HG03066 (cell line): Measurements from ENCODE around the gene SYT2.

ENCODE experiments used
- ATAC-seq: cut with Tn5 transposase; IDR thresholded peaks from one replicate; pipeline ENCODE4 v1.9.1; 2021; ENCODE audit warnings: low read depth; ENCODE audit not compliant: unreplicated experiment

Gene SYT2

GRCh38 chr1:202706851-202707250 is 3.4 kb downstream of the SYT2 start:
- ATAC-seq, result no peak

GRCh38 chr1:202704601-202705000 is 5.7 kb downstream of the SYT2 start:
- no peak for ATAC-seq

GRCh38 chr1:202703191-202703590 is 7.1 kb downstream of the SYT2 start:
- ATAC-seq, result no peak

GRCh38 chr1:202702088-202702487 is 8.2 kb downstream of the SYT2 start:
- ATAC-seq, result no peak

GRCh38 chr1:202701200-202701599 is 9.1 kb downstream of the SYT2 start:
- no peak for ATAC-seq

- no peak for ATAC-seq
These were observed 10.2 kb downstream of the SYT2 start for GRCh38 chr1:202700061-202700460.

GRCh38 chr1:202698276-202698675 is 12.0 kb downstream of the SYT2 start:
- ATAC-seq, result no peak

- ATAC-seq, result no peak
These were observed 13.2 kb downstream of the SYT2 start for GRCh38 chr1:202697038-202697437.

GRCh38 chr1:202694314-202694713 is 15.9 kb downstream of the SYT2 start:
- no peak for ATAC-seq

- ATAC-seq, result no peak
These were observed 17.2 kb downstream of the SYT2 start for GRCh38 chr1:202692959-202693555.

GRCh38 chr1:202691816-202692215 is 18.4 kb downstream of the SYT2 start:
- no peak for ATAC-seq

GRCh38 chr1:202689493-202690342 is 20.5 kb downstream of the SYT2 start:
- no peak for ATAC-seq

- ATAC-seq, result no peak
These were observed 21.2 kb downstream of the SYT2 start for GRCh38 chr1:202689082-202689481.

GRCh38 chr1:202688401-202688800 is 21.9 kb downstream of the SYT2 start:
- no peak for ATAC-seq

GRCh38 chr1:202687798-202688197 is 22.5 kb downstream of the SYT2 start:
- no peak for ATAC-seq

GRCh38 chr1:202687370-202687769 is 22.9 kb downstream of the SYT2 start:
- no peak for ATAC-seq

- no peak for ATAC-seq
These were observed 24.6 kb downstream of the SYT2 start for GRCh38 chr1:202685641-202686040.

GRCh38 chr1:202684716-202685115 is 25.5 kb downstream of the SYT2 start:
- ATAC-seq, result no peak

GRCh38 chr1:202683029-202683428 is 27.2 kb downstream of the SYT2 start:
- ATAC-seq, result no peak

GRCh38 chr1:202682477-202682876 is 27.8 kb downstream of the SYT2 start:
- no peak for ATAC-seq

GRCh38 chr1:202681736-202682420 is 28.4 kb downstream of the SYT2 start:
- no peak for ATAC-seq
